HG02970 (cell line): ENCODE data around the gene STAB1.

Experiments used
- ATAC-seq: cut with Tn5 transposase; IDR thresholded peaks from one replicate; pipeline ENCODE4 v1.9.1; 2021; ENCODE audit warnings: mild to moderate bottlenecking, moderate library complexity, moderate number of reproducible peaks; ENCODE audit not compliant: unreplicated experiment, low FRiP score

STAB1 gene

GRCh38 chr3:52494886-52495495 lies at the start of gene STAB1:
Gene STAB1, plus strand, starts transcription at chr3:52495338. Its CDS starts 76 bp downstream, at chr3:52495414.
- ATAC-seq, result no peak

GRCh38 chr3:52446042-52446441 lies 49.1 kb upstream of the STAB1 start:
- no peak for ATAC-seq

GRCh38 chr3:52446631-52447511 lies 48.3 kb upstream of the STAB1 start:
- ATAC-seq, result no peak

- ATAC-seq, result no peak
Observed at GRCh38 chr3:52447512-52448355, 47.4 kb upstream of the STAB1 start.

GRCh38 chr3:52450489-52451236 lies 44.5 kb upstream of the STAB1 start:
- no peak for ATAC-seq

GRCh38 chr3:52451237-52452083 lies 43.7 kb upstream of the STAB1 start:
- no peak for ATAC-seq

GRCh38 chr3:52452126-52452525 lies 43.0 kb upstream of the STAB1 start:
- no peak for ATAC-seq

GRCh38 chr3:52452570-52453221 lies 42.4 kb upstream of the STAB1 start:
- ATAC-seq, result no peak

GRCh38 chr3:52453496-52454249 lies 41.5 kb upstream of the STAB1 start, which contains the start of gene TNNC1:
Gene TNNC1, minus strand, starts transcription at chr3:52454041. Its CDS starts 26 bp downstream, at chr3:52454015.
- ATAC-seq, result no peak

- ATAC-seq, result no peak
Observed at GRCh38 chr3:52454250-52454937, 40.7 kb upstream of the STAB1 start.

GRCh38 chr3:52454938-52455282 lies 40.2 kb upstream of the STAB1 start:
- peak; percentile 15 for ATAC-seq

GRCh38 chr3:52455283-52456168 lies 39.6 kb upstream of the STAB1 start, which contains the start of gene NISCH:
Gene NISCH, plus strand, starts transcription at chr3:52455604. Its CDS starts 38 bp downstream, at chr3:52455642.
- ATAC-seq, result peak; percentile 74

- ATAC-seq, result no peak
Observed at GRCh38 chr3:52456169-52456799, 38.9 kb upstream of the STAB1 start.

GRCh38 chr3:52456800-52457183 lies 38.3 kb upstream of the STAB1 start:
- no peak for ATAC-seq

GRCh38 chr3:52458031-52458760 lies 36.9 kb upstream of the STAB1 start:
- ATAC-seq, result no peak
